HCT116 (cell line): ENCODE data around the gene S100Z. TPM values are rescaled to one million over a fixed set of nuclear protein-coding genes. Genes with fewer than 3 reads are reported as not detected.
A peak's percentile ranks its signal among the peaks of the same experiment; 100 is the strongest.

Experiments used
- ATAC-seq: fragments of 200-7000 bp; cut with Tn5 transposase; 2 replicates; pipeline ENCODE4 v1.9.1; 2020; ENCODE audit warnings: mild to moderate bottlenecking, moderate library complexity
- BruUV-seq: library from RNA; stranded (reverse); fragments of 400-500 nt; replicated peaks from 2 replicates; lab custom pipeline; 2021; lab: Mats Ljungman, UMichigan
- CTCF ChIA-PET: fragments of 300-600 bp; sonication (Branson Sonifier 250); formaldehyde crosslinking; loops from one replicate; lab custom pipeline; 2021; ENCODE audit warnings: antibody characterized with exemption; lab: Charles Lee
- POLR2A ChIA-PET: fragments of 300-600, 350-600 bp; sonication (Branson Sonifier 250); formaldehyde crosslinking; loops from one replicate; lab custom pipeline; 2021; ENCODE audit warnings: antibody characterized with exemption; lab: Charles Lee
- RAD21 ChIA-PET, 2 experiments: fragments of 300-600 bp; sonication (Branson Sonifier 250); formaldehyde crosslinking; loops; one replicate each; lab custom pipeline; 2023; ENCODE audit warnings: low total read pairs in 2 of 2; ENCODE audit not compliant: uncharacterized antibody in 2 of 2, unreplicated experiment in 2 of 2, low non-redundant PET in 1 of 2; lab: Charles Lee
- DNase-seq: peaks from one replicate; pipeline ENCODE4 v3.0.0-alpha.2; 2010; ENCODE audit warnings: low read depth, low spot score
- H2AFZ ChIP-seq: fragments of 200-600 bp; shearing (Covaris generic), sonication (generic); 2 replicates; pipeline ENCODE4 v1.6.1; 2017; ENCODE audit warnings: low read depth, mixed run types, mixed read lengths, antibody characterized with exemption, low read length; ENCODE audit not compliant: poor library complexity, severe bottlenecking
- H3K27ac ChIP-seq: 2 replicates; pipeline ENCODE4 v1.5.1; 2012; ENCODE audit warnings: low read depth, low read length
- H3K27me3 ChIP-seq: fragments of 200-600 bp; sonication (generic); 2 replicates; pipeline ENCODE4 v1.6.1; 2016; ENCODE audit warnings: mixed run types, low read length, mixed read lengths; ENCODE audit not compliant: insufficient read depth
- H3K36me3 ChIP-seq, 2 experiments: fragments of 200-500 bp in 1 of 2; fragments of 200-600 bp in 1 of 2; sonication (Bioruptor generic) in 1 of 2; sonication (generic) in 1 of 2; 2 replicates each; pipeline versions ENCODE4 v1.5.1 to v1.6.1; 2014 to 2016; ENCODE audit warnings: low read length in 2 of 2, inconsistent platforms in 1 of 2, mixed read lengths in 1 of 2, mixed run types in 1 of 2; ENCODE audit not compliant: insufficient read depth in 2 of 2, control insufficient read depth in 1 of 2
- H3K4me1 ChIP-seq, 2 experiments: fragments of 200-600 bp in 1 of 2; sonication (generic) in 1 of 2; 2 replicates each; pipeline versions ENCODE4 v1.5.1 to v1.6.1; 2012 to 2017; ENCODE audit warnings: low read length in 2 of 2, inconsistent platforms in 1 of 2, mild to moderate bottlenecking in 1 of 2, mixed read lengths in 1 of 2, mixed run types in 1 of 2, moderate library complexity in 1 of 2; ENCODE audit not compliant: insufficient read depth in 2 of 2, control insufficient read depth in 1 of 2
- H3K4me2 ChIP-seq: fragments of 200-600 bp; sonication (generic); 2 replicates; pipeline ENCODE4 v1.6.1; 2017; ENCODE audit warnings: mixed run types, low read length, mixed read lengths
- H3K4me3 ChIP-seq, 2 experiments: fragments of 200-600 bp in 1 of 2; sonication (generic) in 1 of 2; replicated peaks in 1 of 2; 2 replicates each; pipeline ENCODE4 v1.5.1; 2011 to 2016; ENCODE audit warnings: low read length in 2 of 2, control low read depth in 1 of 2, low read depth in 1 of 2, mild to moderate bottlenecking in 1 of 2, mixed read lengths in 1 of 2, mixed run types in 1 of 2
- H3K79me2 ChIP-seq: fragments of 200-600 bp; sonication (generic); 2 replicates; pipeline ENCODE4 v1.6.1; 2017; ENCODE audit warnings: mild to moderate bottlenecking, mixed run types, low read length, moderate library complexity, mixed read lengths; ENCODE audit not compliant: insufficient read depth
- H3K9ac ChIP-seq: fragments of 200-600 bp; sonication (generic); 2 replicates; pipeline ENCODE4 v1.6.1; 2016; ENCODE audit warnings: low read length, mixed read lengths
- H3K9me2 ChIP-seq: fragments of 200-600 bp; sonication (generic), shearing (Covaris generic); 2 replicates; pipeline ENCODE4 v1.6.1; 2017; ENCODE audit warnings: mixed run types, mild to moderate bottlenecking, moderate library complexity; ENCODE audit not compliant: insufficient read depth
- H3K9me3 ChIP-seq, 2 experiments: fragments of 200-500 bp in 1 of 2; fragments of 200-600 bp in 1 of 2; sonication (Bioruptor generic) in 1 of 2; sonication (generic) in 1 of 2; 2 replicates each; pipeline ENCODE4 v1.6.1; 2014 to 2017; ENCODE audit warnings: low read length in 2 of 2, mixed read lengths in 2 of 2, inconsistent platforms in 1 of 2, low read depth in 1 of 2, mild to moderate bottlenecking in 1 of 2, mixed run types in 1 of 2, moderate library complexity in 1 of 2; ENCODE audit not compliant: control insufficient read depth in 1 of 2, insufficient read depth in 1 of 2
- H4K20me1 ChIP-seq: fragments of 200-600 bp; sonication (generic), shearing (Covaris generic); 2 replicates; pipeline ENCODE4 v1.6.1; 2017; ENCODE audit warnings: mixed run types, mild to moderate bottlenecking, moderate library complexity; ENCODE audit not compliant: insufficient read depth
- CEBPB ChIP-seq: IDR thresholded peaks from 2 replicates; pipeline ENCODE4 v1.6.1; 2012; ENCODE audit warnings: low read depth
- CTCF ChIP-seq, 3 experiments: fragments of 200-600 bp in 1 of 3; sonication (generic) in 1 of 3; IDR thresholded peaks in 2 of 3; conservative IDR thresholded peaks in 1 of 3; 2 replicates each; pipeline ENCODE4 v1.5.1; 2012 to 2017; ENCODE audit warnings: low read depth in 2 of 3, low read length in 2 of 3, antibody characterized with exemption in 1 of 3, borderline replicate concordance in 1 of 3, control low read depth in 1 of 3, mild to moderate bottlenecking in 1 of 3, mixed read lengths in 1 of 3, mixed run types in 1 of 3, moderate library complexity in 1 of 3; ENCODE audit not compliant: insufficient read depth in 1 of 3
- ELF1 ChIP-seq: IDR thresholded peaks from 2 replicates; pipeline ENCODE4 v1.6.1; 2012; ENCODE audit warnings: low read depth, borderline replicate concordance
- EZH2 ChIP-seq: fragments of 200-600 bp; sonication (generic); IDR thresholded peaks from 2 replicates; pipeline ENCODE4 v1.6.1; 2017; ENCODE audit warnings: antibody characterized with exemption, mixed run types
- EZH2phosphoT487 ChIP-seq: fragments of 200-600 bp; IDR thresholded peaks from 2 replicates; pipeline ENCODE4 v1.6.1; 2018; ENCODE audit warnings: antibody characterized with exemption, borderline replicate concordance
- FOSL1 ChIP-seq: IDR thresholded peaks from 2 replicates; pipeline ENCODE4 v1.6.1; 2012; ENCODE audit warnings: low read depth
- POLR2AphosphoS5 ChIP-seq: IDR thresholded peaks from 2 replicates; pipeline ENCODE4 v1.6.1; 2011; ENCODE audit warnings: mild to moderate bottlenecking, low read depth, low read length, moderate library complexity
- REST ChIP-seq: IDR thresholded peaks from 2 replicates; pipeline ENCODE4 v1.6.1; 2012; ENCODE audit warnings: low read depth
- SIN3A ChIP-seq: IDR thresholded peaks from 2 replicates; pipeline ENCODE4 v1.6.1; 2012; ENCODE audit warnings: low read depth
- ZBTB33 ChIP-seq: IDR thresholded peaks from 2 replicates; pipeline ENCODE4 v1.6.1; 2011; ENCODE audit warnings: mild to moderate bottlenecking, low read length, moderate library complexity; ENCODE audit not compliant: insufficient replicate concordance; ENCODE audit errors: extremely low read depth
- ZFX ChIP-seq: fragments of 450-650 bp; IDR thresholded peaks from 2 replicates; pipeline ENCODE4 v1.6.1; 2017
- ZNF274 ChIP-seq: fragments of 200-500 bp; sonication (Bioruptor generic); IDR thresholded peaks from 2 replicates; pipeline ENCODE4 v1.6.1; 2014; ENCODE audit warnings: mild to moderate bottlenecking, low read depth, low read length, inconsistent platforms
- intact Hi-C: fragments of 100-400 bp; cut with micrococcal nuclease; formaldehyde crosslinking; loops from 2 replicates; pipeline ENCODE4 v1.10.0; 2022
- total RNA-seq: library from RNA; stranded (reverse); gene quantifications from one replicate; pipeline ENCODE4 v1.2.1, GENCODE V29; 2021; ENCODE audit not compliant: unreplicated experiment

Gene S100Z
- total RNA-seq, 1 experiment from 2014 or later = not detected

GRCh38 chr5:76808141-76808691 lies 41.6 kb upstream of the S100Z start:
- Histone ChIP-seq H3K36me3 (no peaks in the 10 kb centered on the region), H3K27ac (no peak overlapping the region; the same call in 1 of the 2 replicates), H3K4me2 (peak overlapping the region; percentile 67), H4K20me1 (no peaks in the 10 kb centered on the region)
- POLR2A ChIA-PET = interaction anchor here (2.3 to 5.0 kb wide), 3 partner anchors 9 to 17 kb away, joined by 12 to 68 read pairs (median 28); partner anchors contain the start of gene F2RL1
- intact Hi-C loops = no loop called here
- BruUV-seq = no TSS peak
- TF ChIP-seq ZNF274 = no peak
- no peak for TF ChIP-seq POLR2AphosphoS5
- no peak for TF ChIP-seq EZH2phosphoT487
- peak; percentile 22; the same call in 1 of the 2 replicates for TF ChIP-seq ZFX
- TF ChIP-seq, all 23 proteins: peak for 1
- Histone ChIP-seq H3K9ac (peak overlapping the region; percentile 40), H3K9me3 (no peaks in the 10 kb centered on the region), H3K4me3 (no peak overlapping the region), H3K27me3 (no peaks in the 10 kb centered on the region), H2AFZ (peak overlapping the region; percentile 82), H3K9me2 (no peaks in the 10 kb centered on the region), H3K4me1 (peaks cover 43 to 79% of the 10 kb centered on the region in 2 experiments), H3K79me2 (no peaks in the 10 kb centered on the region)
- ChIA-PET CTCF (interaction anchor here (1.6 to 2.5 kb wide), 3 partner anchors 9 to 34 kb away, joined by 5 to 10 read pairs (median 6); partner anchors contain the start of gene F2RL1), RAD21 (no interaction called here)
- DNase-seq (no peak), ATAC-seq (no peak)

GRCh38 chr5:76809141-76809540 lies 40.7 kb upstream of the S100Z start:
- H3K9me2 ChIP-seq = no peaks in the 10 kb centered on the region
- no peak overlapping the region for H2AFZ ChIP-seq
- intact Hi-C loops = no loop called here
- no peak overlapping the region for H3K9ac ChIP-seq
- no TSS peak for BruUV-seq
- no peak overlapping the region for H3K27ac ChIP-seq
- RAD21 ChIA-PET = no interaction called here
- no peak overlapping the region for H3K4me2 ChIP-seq
- POLR2A ChIA-PET = no interaction called here
- H3K9me3 ChIP-seq = no peaks in the 10 kb centered on the region
- no peak overlapping the region for H3K4me3 ChIP-seq
- H3K4me1 ChIP-seq = peaks cover 44 to 77% of the 10 kb centered on the region in 2 experiments
- no peaks in the 10 kb centered on the region for H3K79me2 ChIP-seq
- no peaks in the 10 kb centered on the region for H3K27me3 ChIP-seq
- no peaks in the 10 kb centered on the region for H3K36me3 ChIP-seq
- DNase-seq (no peak), ATAC-seq (no peak)
- no peaks in the 10 kb centered on the region for H4K20me1 ChIP-seq
- CTCF ChIA-PET = no interaction called here
- TF ChIP-seq EZH2 (no peak), EZH2phosphoT487 (no peak), CEBPB (no peak), FOSL1 (no peak), SIN3A (no peak), ELF1 (no peak), ZBTB33 (no peak), REST (no peak), CTCF (IDR thresholded peaks at IDR 0.05 in 2 of 3, conservative IDR thresholded peaks at IDR 0.05 in 1 of 3; ENCODE audit: borderline replicate concordance in 1 of 3, insufficient read depth in 1 of 3, low read depth in 2 of 3, low read length in 2 of 3) (no peak)
